Breast epithelium (tissue), 4 donors: ENCODE measurements around the gene CD209. TPM values are rescaled to one million over a fixed set of nuclear protein-coding genes. Genes with fewer than 3 reads are reported as not detected.

Source experiments
- DNase-seq, 2 donors: peaks; one replicate each; pipeline ENCODE4 v3.0.0-alpha.2; 2019; ENCODE audit warnings: low spot score in 2 of 2
- H3K27ac ChIP-seq, 2 donors: fragments of 200-600 bp; sonication (generic) in 1 of 2; one replicate each; pipeline ENCODE4 v1.5.1; 2016 to 2019; ENCODE audit warnings: mild to moderate bottlenecking in 1 of 2
- H3K27me3 ChIP-seq, 2 donors: fragments of 200-600 bp; sonication (generic) in 1 of 2; one replicate each; pipeline versions ENCODE4 v1.5.1 to v1.6.0; 2017 to 2019; ENCODE audit warnings: control low read depth in 1 of 2, mild to moderate bottlenecking in 1 of 2
- H3K36me3 ChIP-seq: fragments of 200-600 bp; one replicate; pipeline ENCODE4 v1.5.1; 2019
- H3K4me1 ChIP-seq, 2 donors: fragments of 200-600 bp; sonication (generic); one replicate each; pipeline ENCODE4 v1.5.1; 2016 to 2019; ENCODE audit warnings: control low read depth in 1 of 2
- H3K4me3 ChIP-seq, 3 donors: fragments of 200-600 bp; sonication (generic); 1 replicate in 2 of 3; 2 replicates in 1 of 3; pipeline ENCODE4 v1.5.1; 2016 to 2019; ENCODE audit warnings: mild to moderate bottlenecking in 3 of 3, moderate library complexity in 2 of 3
- H3K9me3 ChIP-seq, 2 donors: fragments of 200-600 bp; sonication (generic) in 1 of 2; one replicate each; pipeline ENCODE4 v1.5.1; 2016 to 2019; ENCODE audit warnings: control low read depth in 1 of 2
- POLR2A ChIP-seq: fragments of 450-650 bp; IDR thresholded peaks from one replicate; pipeline ENCODE4 v1.6.1; 2016; ENCODE audit warnings: antibody characterized with exemption, mild to moderate bottlenecking, moderate library complexity
- POLR2AphosphoS5 ChIP-seq, 3 donors: sonication (generic); formaldehyde crosslinking; IDR thresholded peaks; one replicate each; pipeline ENCODE4 v1.6.1; 2017; ENCODE audit warnings: antibody characterized with exemption in 3 of 3
- intact Hi-C: fragments of 100-400 bp; cut with DNase I; formaldehyde crosslinking; loops from one replicate; pipeline ENCODE4 v1.15.1; 2023; ENCODE audit warnings: low total_unique reads
- total RNA-seq, 3 donors: library from RNA; depleted of rRNA; stranded (reverse); fragments of >200 nt; gene quantifications; one replicate each; pipeline ENCODE4 v1.1.0, GENCODE V29; 2016
- TF ChIP-seq, protein P1 (sequence below), 3 donors: fragments of 450-650 bp; IDR thresholded peaks; one replicate each; pipeline ENCODE4 v1.5.1; 2016 to 2017; ENCODE audit warnings: antibody characterized with exemption in 3 of 3, mild to moderate bottlenecking in 3 of 3, moderate library complexity in 3 of 3

The CD209 gene
- total RNA-seq, 3 donors from 2014 or later, result 2.3 to 9.8 (median 2.6) TPM

DNA sequence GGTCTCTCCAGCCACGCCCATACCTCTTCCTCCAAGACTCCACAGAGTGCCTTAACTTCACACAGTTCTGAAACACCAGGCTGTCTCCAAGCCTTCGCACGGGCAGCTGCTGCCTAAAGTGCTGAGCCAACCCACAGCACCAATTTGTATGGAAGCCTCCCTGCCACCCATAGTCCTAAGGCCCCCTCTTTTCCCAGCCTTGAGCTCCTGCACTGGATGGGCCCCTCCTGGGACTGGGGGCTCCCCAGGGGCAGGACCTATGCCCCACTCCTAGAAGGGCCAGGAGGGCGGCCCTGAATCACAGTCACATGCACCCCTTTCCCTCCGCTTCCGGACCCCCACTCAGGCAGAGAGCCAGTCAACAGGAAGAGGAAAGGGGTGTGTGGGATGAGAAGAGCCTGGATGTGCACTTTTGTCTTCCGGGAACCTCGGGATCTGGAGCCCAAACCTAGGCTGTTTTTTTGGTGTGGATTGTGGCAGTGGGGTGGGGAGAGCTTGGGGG is 40.3 kb downstream of the CD209 start:
- Histone ChIP-seq H3K9me3 (no peaks in the 10 kb centered on the region), H3K36me3 (no peaks in the 10 kb centered on the region), H3K4me1 (no peaks in the 10 kb centered on the region), H3K4me3 (no peak overlapping the region), H3K27ac (no peak overlapping the region), H3K27me3 (peaks cover 0 to 13% of the 10 kb centered on the region in 2 donors)
- DNase-seq, result no peak
- TF ChIP-seq, protein P1, sequence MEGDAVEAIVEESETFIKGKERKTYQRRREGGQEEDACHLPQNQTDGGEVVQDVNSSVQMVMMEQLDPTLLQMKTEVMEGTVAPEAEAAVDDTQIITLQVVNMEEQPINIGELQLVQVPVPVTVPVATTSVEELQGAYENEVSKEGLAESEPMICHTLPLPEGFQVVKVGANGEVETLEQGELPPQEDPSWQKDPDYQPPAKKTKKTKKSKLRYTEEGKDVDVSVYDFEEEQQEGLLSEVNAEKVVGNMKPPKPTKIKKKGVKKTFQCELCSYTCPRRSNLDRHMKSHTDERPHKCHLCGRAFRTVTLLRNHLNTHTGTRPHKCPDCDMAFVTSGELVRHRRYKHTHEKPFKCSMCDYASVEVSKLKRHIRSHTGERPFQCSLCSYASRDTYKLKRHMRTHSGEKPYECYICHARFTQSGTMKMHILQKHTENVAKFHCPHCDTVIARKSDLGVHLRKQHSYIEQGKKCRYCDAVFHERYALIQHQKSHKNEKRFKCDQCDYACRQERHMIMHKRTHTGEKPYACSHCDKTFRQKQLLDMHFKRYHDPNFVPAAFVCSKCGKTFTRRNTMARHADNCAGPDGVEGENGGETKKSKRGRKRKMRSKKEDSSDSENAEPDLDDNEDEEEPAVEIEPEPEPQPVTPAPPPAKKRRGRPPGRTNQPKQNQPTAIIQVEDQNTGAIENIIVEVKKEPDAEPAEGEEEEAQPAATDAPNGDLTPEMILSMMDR (IDR thresholded peaks at IDR 0.05), result no peak
- TF ChIP-seq POLR2A (no peak), POLR2AphosphoS5 (IDR thresholded peaks at IDR 0.05) (no peak)
- intact Hi-C loops, result no loop called here

DNA sequence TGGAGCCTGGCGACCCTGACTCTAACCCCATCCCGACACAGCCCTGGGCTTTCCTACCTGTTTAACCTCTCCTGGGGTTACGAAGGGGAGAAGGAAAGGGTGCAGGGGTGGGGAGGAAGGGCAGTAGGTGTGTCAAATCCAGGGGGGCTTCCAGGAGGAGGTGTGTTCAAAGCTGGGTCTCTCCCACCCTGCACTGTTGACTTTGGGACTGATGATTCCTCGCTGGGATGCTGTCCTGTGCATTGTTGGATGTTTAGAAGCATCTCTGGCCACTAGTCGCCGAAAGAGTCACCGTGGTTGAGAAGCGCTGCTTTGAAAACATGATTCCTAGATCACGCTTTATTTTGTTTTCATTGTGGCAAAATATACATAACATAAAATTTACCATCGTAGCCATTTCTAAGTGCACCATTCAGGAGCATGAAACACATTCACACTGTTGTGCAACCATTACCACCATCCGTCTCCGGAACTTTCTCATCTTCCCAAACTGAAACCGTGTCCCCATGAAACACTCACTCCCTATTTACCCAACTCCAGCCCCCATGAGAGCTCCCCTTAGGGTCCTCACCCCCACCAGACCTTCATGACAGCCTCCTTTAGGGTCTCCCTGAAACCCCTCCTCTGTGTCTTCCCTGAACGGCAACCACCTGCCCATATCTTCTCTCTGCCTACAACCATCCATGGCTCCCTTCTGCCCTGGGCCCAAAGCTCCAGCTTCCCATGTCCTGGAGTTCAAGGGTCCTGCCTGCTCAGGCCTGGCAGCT is 41.0 kb downstream of the CD209 start:
- intact Hi-C loops, result no loop called here

GRCh38 chr19:7705387-7706187 is 41.7 kb downstream of the CD209 start:
- no peaks in the 10 kb centered on the region for H3K9me3 ChIP-seq
- TF ChIP-seq POLR2AphosphoS5 (IDR thresholded peaks at IDR 0.05) (no peak), POLR2A (no peak)
- TF ChIP-seq, protein P1 (IDR thresholded peaks at IDR 0.05), result no peak
- intact Hi-C loops, result no loop called here
- no peaks in the 10 kb centered on the region for H3K36me3 ChIP-seq
- no peaks in the 10 kb centered on the region for H3K4me1 ChIP-seq
- H3K4me3 ChIP-seq, result no peak overlapping the region
- H3K27ac ChIP-seq, result peak overlapping the region in 1 of 2 donors; percentile 43
- peaks cover 0 to 21% of the 10 kb centered on the region in 2 donors for H3K27me3 ChIP-seq
- DNase-seq, result peak in 1 of 2 donors; percentile 18

More for the DNA sequence above, 41.0 kb downstream of the CD209 start:
- no peak overlapping the region for H3K4me3 ChIP-seq
- no peaks in the 10 kb centered on the region for H3K9me3 ChIP-seq
- peaks cover 0 to 13% of the 10 kb centered on the region in 2 donors for H3K27me3 ChIP-seq
- DNase-seq, result no peak
- TF ChIP-seq POLR2AphosphoS5 (IDR thresholded peaks at IDR 0.05) (no peak), POLR2A (no peak)
- TF ChIP-seq, protein P1 (IDR thresholded peaks at IDR 0.05), result no peak
- no peaks in the 10 kb centered on the region for H3K36me3 ChIP-seq
- peak overlapping the region in 1 of 2 donors; percentile 43 for H3K27ac ChIP-seq
- H3K4me1 ChIP-seq, result no peaks in the 10 kb centered on the region

DNA sequence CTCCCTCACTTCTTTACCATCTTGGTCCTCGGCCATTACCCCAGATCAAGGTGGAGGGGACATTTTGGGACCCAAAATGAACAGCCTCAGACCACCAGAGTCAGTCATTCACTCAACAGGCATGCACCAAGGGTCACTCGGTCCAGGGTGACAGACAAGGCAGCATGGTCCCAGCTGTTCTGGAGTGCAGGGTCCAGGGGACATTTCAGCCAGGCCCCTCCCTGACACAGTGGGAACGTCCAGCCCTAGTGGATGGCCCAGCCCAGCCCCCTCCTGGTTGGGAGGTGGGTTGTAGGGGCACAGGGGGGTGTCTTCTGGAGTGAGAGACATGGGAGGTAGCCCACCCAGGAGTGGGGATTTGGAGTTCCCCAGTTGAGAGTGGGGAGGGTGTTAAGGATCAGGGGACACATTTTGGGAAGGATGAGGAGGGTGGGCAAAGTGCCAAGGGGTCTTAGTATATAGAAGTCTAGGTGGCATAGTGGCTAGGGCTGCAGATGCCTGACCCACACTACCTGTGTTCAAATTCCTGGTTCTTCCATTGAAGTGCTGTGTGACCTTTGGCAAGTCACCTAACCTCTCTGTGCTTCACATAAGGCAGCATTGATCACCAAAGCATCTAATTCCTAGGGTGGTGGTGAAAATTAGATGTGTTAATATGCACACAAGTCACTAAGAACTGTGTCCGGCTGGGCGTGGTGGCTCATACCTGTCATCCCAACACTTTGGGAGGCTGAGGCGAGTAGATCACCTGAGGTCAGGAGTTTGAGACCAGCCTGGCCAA is 42.9 kb downstream of the CD209 start:
- no peak for DNase-seq
- no peak overlapping the region for H3K27ac ChIP-seq
- TF ChIP-seq POLR2AphosphoS5 (IDR thresholded peaks at IDR 0.05), result no peak
- no peak for TF ChIP-seq POLR2A
- TF ChIP-seq, protein P1 (IDR thresholded peaks at IDR 0.05), result no peak
- no peaks in the 10 kb centered on the region for H3K9me3 ChIP-seq
- no peak overlapping the region for H3K4me3 ChIP-seq
- H3K36me3 ChIP-seq, result no peaks in the 10 kb centered on the region
- H3K4me1 ChIP-seq, result no peaks in the 10 kb centered on the region
- intact Hi-C loops, result no loop called here
- peaks cover 0 to 30% of the 10 kb centered on the region in 2 donors for H3K27me3 ChIP-seq
